A673 (cell line): Measurements from ENCODE around the gene STT3B.

ENCODE experiments used
- EZH2 ChIP-seq: fragments of 200-600 bp; sonication (generic); IDR thresholded peaks from 2 replicates; pipeline ENCODE4 v1.6.1; 2017; ENCODE audit warnings: borderline replicate concordance, low read depth, mild to moderate bottlenecking, mixed read lengths, antibody characterized with exemption, low read length; ENCODE audit not compliant: poor library complexity, severe bottlenecking
- TF ChIP-seq, protein P1 (sequence below): fragments of 300-800, 200-600 bp; sonication (generic); conservative IDR thresholded peaks from 2 replicates; pipeline ENCODE4 v1.5.1; 2017; ENCODE audit warnings: low read depth, mild to moderate bottlenecking, antibody characterized with exemption, low read length, moderate library complexity, mixed read lengths

DNA sequence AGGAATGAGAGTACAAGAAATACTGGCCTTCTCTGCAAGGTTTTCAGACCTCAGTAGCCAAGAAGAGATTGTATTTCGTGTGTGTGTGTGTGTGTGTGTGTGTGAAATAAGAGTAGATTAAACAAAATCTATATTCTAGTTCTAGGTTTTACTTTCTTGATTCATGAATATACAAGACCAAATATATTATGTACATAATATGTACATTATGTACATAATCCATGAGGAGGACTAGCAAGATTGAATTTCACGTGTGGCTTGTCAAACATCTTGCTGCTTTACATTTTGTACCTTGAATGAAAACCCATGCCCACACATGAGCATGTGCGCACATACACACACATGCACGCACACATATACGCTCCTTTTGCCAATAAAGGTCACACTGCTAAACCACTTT lies 18.2 kb upstream of the STT3B start:
- TF ChIP-seq, protein P1, sequence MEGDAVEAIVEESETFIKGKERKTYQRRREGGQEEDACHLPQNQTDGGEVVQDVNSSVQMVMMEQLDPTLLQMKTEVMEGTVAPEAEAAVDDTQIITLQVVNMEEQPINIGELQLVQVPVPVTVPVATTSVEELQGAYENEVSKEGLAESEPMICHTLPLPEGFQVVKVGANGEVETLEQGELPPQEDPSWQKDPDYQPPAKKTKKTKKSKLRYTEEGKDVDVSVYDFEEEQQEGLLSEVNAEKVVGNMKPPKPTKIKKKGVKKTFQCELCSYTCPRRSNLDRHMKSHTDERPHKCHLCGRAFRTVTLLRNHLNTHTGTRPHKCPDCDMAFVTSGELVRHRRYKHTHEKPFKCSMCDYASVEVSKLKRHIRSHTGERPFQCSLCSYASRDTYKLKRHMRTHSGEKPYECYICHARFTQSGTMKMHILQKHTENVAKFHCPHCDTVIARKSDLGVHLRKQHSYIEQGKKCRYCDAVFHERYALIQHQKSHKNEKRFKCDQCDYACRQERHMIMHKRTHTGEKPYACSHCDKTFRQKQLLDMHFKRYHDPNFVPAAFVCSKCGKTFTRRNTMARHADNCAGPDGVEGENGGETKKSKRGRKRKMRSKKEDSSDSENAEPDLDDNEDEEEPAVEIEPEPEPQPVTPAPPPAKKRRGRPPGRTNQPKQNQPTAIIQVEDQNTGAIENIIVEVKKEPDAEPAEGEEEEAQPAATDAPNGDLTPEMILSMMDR: no peak
- TF ChIP-seq EZH2: no peak
